HG03469 (cell line): ENCODE data around the gene SLC30A3.

Experiments
- ATAC-seq: cut with Tn5 transposase; IDR thresholded peaks from one replicate; pipeline ENCODE4 v1.9.1; 2021; ENCODE audit warnings: mild to moderate bottlenecking, moderate library complexity, moderate number of reproducible peaks; ENCODE audit not compliant: unreplicated experiment

Gene SLC30A3

GRCh38 chr2:27261241-27261925 lies 1.5 kb downstream of the SLC30A3 start:
- ATAC-seq: no peak

DNA sequence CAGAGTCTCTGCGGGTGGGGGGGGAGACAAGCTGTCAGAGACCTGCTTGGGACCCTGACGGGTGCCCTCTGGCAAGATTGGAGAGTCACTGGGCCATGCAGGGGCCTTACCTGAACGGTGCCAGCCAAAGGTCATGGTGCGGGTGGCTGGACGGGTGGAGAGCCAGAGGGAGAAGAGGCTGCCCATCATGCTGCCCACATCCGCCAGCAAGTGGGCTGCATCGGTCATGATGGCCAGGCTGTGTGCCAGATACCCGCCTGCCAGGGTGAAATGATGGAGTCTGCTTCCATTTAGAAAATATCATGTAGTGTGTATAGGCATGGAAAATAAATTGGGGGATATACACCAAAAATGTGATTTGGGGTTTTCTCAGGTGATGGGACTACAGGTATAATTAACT lies 4.8 kb downstream of the SLC30A3 start:
- ATAC-seq: no peak

DNA sequence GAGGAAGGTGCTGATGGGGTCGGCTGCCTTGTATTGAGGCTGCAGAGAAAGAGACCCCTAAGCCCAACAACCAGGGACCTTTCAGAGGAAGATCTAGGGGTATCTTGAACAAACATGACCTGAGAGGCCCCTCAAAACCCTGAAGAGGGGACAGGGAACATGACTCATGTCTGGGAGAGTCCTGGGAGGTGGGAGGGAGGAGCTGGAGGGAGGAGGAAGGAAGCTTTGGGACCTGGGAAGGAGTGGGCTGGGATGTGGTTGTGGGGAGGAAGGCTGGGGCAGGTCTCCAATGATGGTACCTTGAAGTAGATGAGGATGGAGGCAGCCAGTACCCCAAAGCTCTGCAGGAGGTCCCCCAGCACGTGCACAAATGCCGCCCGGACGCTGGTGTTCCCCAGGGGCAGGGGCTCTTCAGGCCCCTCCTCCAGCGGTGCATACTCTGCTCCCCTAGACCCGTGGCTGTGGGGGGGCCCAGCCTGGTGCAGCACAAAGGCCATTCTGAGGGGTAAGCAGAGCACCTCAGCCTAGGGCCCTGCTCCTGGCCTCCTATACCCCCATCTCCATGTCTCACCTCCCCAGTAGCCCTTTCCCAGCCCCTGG lies 5.9 kb downstream of the SLC30A3 start:
- no peak for ATAC-seq

DNA sequence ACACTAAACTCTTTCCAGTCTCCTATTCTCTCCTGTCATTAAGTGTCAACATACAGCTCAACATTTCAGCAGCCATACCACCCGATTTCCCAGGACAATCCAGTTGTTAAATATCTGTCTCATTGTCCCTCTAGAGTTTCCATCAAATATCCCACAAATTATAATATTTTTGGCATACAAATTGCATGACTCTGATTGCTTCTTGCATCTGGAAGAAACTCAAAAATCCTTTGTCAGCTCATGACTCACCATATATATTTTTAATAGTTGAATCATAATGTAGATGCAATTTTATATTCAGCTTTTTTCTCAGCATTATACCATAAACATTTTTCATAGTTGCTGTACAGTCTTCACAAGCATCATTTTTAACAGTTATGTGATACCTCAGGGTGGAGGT lies 7.2 kb downstream of the SLC30A3 start:
- no peak for ATAC-seq

DNA sequence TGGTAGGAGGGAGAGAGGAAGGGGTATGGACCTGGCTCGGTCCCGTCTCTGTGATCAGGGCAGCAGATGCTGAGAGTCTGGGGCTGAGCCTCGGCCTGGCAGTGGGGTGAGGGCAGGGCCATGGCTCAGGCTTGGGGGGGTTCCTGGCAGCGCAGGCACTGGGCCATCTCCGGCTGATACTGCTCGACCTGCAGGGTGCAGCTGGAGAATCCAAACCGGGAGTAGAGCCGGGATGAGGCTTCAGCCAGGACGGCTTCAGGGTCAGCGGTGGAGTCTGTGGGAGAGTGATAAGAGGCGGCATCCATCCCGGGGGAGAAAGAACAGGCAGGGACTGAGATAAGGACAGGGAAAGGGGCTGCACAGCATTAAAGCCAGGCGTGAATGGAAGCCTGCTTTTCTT lies 7.7 kb downstream of the SLC30A3 start:
- no peak for ATAC-seq

DNA sequence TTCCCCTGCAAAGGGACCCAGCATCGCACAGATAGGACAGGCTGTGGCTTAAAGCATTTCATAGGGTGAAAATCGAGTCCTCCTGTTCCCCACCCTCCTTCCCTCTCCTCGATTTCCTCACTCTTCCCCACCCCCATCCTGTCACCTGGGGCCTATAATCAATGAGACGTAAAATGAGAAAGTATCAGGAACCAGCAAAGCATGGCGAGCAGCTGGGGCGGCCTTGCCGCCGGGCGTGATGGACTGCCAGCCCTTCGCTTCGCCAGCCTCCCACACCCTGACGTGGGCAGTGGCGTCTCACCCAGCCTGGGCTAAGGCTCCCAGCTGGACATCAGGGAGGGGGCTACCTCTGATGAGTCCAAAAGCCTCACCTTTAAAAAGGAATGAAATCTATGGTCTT lies 11.1 kb downstream of the SLC30A3 start:
- ATAC-seq: no peak

- no peak for ATAC-seq
Observed at GRCh38 chr2:27250652-27251379, 12.0 kb downstream of the SLC30A3 start.

DNA sequence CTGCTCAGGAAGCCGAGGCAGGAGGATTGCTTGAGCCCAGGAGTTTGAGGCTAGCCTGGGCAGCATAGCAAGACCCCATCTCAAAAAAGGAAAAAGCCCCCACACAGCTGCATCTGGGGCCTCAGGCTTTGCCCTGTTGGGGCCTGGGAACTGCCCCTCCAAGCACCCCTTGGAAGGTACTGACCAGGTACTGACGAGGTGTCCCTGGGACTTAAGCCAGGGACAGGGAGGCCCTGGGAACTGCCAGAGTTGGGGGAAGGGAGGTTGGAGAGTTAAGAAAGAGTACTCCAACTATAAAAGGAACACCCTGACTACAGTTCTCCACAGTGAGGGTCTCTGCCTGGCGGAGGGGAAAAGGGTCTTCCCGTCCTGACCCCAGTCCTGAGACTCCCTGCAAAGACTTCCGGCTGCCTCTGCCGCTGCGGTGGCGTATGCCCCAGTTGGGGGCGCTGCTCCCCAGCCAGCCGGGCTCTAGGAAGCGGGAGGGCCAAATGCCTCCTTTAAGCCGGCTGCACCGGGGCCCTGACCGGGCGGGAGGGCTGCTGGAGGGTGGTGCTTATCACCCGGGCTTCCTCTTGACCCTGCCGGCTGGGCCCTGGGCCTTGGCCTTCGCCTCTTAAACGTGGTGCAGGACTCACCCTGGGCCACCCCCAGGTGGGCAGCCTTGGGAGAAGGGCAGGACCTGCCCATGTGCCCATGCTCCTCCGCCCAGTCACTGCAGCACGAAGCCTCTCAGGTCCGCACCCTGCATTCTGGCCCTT lies 12.8 kb downstream of the SLC30A3 start:
- no peak for ATAC-seq

DNA sequence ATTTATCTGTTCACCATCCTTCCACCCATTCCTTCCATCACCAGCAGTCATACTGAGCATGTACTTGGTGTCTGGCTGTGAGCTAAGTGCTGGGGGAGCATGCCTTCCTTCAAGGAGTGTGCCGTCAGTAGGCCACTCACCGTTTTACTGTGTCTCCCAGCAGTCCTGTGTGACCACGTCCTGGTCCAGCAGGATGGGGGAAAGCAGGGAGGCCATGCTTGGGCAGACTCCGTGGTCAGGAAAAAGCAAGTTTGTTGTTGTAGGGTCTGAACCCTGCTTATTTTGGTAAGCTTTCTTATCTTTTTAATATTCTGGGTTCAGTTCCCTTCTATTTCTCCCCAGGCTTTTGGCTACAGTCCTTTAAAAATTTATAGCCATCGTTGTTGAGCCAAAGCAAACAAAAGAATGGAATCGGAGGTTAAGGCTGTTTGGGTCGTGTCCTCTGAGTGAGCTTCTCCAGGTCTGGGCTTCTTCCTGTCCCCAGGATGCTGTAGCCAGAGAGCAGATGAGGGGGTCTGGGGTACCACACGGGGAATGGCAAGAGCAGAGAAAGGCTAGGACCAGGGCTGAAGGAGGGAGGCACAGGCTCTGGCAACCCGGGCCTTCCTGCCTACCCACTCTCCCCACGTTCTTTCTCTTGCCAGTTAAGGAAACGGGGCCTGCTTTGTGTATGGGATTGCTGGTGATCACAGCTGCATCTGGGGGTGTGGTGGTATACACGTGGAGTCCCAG lies 13.5 kb downstream of the SLC30A3 start:
- no peak for ATAC-seq

DNA sequence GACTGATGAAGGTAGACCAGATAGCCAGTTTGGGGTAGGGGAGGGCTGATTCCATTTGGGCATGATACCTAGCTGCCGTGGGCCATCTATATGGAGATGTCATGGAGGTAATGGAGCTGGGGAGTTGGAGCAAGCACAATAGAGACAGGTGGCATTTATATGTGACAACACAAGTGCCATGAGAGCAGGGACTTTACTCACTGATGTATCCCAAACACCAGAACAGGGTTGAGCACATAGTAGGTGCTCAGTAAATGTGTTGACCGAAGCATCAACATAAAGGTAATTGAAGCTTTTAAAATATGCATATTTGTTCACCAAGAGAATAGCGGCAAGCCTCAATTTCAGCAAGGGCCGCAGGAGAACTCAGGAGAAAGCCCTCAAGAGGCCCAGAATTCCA lies 15.0 kb downstream of the SLC30A3 start:
- ATAC-seq: no peak

GRCh38 chr2:27245626-27246025 lies 17.2 kb downstream of the SLC30A3 start:
- no peak for ATAC-seq

DNA sequence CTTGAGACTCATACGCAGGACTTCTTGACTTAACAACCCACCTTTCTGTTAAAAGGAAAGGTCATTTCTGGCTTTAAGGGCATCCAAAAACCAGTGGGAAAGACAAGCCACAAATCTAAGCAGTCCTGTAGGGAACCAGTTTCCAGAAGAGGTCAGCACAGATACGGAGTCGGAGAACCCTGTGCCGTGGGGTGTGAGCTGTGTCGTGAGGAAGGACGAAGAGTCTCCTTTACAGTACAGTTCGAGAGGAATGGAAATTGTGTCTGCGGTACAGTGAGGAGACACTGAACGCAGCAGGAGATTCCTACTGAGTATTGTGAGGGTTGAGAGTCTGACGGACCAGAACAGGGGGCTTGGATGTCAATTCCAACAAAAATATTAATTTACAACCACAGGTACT lies 17.7 kb downstream of the SLC30A3 start:
- ATAC-seq: no peak

- no peak for ATAC-seq
Observed at GRCh38 chr2:27243391-27244130, 19.3 kb downstream of the SLC30A3 start.

- ATAC-seq: no peak
Observed at GRCh38 chr2:27242614-27242951, 20.3 kb downstream of the SLC30A3 start.

- ATAC-seq: no peak
Observed at GRCh38 chr2:27241761-27242613, 20.9 kb downstream of the SLC30A3 start.

DNA sequence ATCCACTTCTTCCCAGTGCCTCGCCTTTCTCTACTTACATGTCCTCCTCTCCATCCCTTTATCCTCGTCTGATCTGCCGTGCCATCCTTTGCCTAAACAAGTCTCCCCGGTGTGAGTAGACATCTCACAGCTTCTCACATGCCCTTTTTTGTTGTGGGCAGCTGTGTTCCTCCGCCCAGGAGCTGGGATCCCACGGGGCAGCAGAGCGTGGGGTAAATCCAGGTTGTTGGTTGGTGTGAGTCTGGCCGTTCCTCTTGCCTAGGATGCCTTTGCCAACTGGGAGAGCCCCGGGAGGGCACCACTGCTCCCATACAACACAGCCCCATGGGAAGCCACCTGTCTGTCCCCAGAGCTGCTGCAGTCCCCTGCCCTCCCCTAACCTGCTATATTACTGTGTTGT lies 22.4 kb downstream of the SLC30A3 start:
- ATAC-seq: no peak

DNA sequence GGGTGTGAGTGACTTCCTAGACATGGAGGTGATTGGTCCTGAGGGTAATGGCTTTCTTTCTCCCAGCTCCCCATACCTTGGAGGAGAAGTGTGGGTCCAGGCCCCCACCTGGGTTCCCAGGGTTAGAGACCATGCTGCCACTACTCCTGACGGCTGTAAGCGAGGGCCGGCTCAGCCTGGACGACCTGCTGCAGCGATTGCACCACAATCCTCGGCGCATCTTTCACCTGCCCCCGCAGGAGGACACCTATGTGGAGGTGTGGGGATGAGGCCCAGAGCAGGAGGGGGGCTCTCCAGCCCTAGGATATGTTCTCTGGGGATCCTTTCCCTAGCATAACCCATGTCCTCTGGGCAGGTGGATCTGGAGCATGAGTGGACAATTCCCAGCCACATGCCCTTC lies 23.9 kb downstream of the SLC30A3 start:
- ATAC-seq: no peak

DNA sequence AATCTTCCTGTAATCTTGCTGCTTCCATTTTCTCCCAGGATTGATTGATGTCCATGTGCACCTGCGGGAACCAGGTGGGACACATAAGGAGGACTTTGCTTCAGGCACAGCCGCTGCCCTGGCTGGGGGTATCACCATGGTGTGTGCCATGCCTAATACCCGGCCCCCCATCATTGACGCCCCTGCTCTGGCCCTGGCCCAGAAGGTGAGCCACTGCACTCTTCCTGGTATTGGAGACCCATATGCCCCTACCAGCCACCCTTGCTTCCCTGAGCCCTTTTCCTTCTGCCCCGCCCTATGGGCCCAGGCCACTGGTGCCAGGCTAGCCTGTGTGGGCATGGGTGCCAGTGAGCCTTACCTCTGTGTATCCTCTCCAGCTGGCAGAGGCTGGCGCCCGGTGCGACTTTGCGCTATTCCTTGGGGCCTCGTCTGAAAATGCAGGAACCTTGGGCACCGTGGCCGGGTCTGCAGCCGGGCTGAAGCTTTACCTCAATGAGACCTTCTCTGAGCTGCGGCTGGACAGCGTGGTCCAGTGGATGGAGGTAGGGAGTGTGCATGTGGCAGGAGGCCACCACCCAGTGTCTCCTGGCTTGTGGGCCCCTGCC lies 25.4 kb downstream of the SLC30A3 start:
- ATAC-seq: no peak

DNA sequence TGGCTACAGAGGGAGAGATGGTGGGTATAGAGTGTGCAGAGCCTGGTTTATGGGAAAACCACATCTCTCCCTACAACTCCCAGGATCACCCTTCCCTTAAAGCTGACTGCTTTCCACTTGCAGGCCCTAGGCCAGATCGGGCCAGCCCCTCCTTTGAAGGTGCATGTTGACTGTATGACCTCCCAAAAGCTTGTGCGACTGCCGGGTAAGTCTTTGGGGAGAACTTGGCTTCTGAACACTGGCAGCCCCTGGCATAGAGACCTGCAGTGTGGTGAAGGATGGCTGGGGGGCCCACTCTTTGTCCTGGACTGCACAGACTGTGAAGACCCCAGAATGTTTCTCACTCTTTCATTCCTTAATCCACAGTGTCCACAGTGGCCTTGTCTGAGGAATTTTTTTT lies 26.2 kb downstream of the SLC30A3 start:
- ATAC-seq: no peak
